NCI-H2029 (cell line): ENCODE measurements around the gene TAP1.

Experiments used
- DNase-seq: peaks from one replicate; lab custom pipeline; 2025; lab: John Stamatoyannopoulos, UW

Gene TAP1

DNA sequence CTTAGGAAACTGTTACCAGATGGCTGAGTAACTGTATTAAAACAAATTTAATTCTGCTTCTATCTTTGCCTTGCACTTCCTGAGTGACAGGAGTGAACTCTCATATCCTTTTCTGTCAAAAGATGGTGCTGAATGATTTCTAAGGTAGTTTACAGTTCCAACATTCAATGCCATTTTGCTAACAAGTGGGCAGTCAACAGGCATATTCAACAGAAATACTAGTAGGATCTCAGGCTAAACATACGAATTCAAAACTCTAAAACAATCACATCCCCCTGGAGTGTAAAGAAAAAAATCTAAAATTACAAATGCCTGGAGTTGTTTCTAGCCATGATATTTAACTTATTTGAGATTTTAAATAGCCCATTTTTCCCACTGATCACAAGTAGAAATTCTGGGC lies 7.2 kb upstream of the TAP1 start:
- DNase-seq = no peak

DNA sequence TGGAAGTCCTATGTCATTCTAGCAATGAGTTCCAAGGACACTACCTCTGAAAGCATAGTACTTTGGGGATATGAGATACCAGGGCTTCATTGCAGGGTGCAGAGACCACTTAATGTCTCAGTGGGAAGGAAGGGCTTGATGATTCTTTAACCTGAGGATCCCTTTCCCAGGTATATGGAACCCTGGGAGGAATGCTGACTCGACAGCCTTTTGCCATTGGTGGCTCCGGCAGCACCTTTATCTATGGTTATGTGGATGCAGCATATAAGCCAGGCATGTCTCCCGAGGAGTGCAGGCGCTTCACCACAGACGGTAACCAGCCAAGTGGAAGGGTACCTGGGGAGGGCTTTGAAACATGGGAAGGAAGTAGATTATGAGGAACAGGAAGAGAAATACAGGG lies 4.7 kb upstream of the TAP1 start:
- no peak for DNase-seq

DNA sequence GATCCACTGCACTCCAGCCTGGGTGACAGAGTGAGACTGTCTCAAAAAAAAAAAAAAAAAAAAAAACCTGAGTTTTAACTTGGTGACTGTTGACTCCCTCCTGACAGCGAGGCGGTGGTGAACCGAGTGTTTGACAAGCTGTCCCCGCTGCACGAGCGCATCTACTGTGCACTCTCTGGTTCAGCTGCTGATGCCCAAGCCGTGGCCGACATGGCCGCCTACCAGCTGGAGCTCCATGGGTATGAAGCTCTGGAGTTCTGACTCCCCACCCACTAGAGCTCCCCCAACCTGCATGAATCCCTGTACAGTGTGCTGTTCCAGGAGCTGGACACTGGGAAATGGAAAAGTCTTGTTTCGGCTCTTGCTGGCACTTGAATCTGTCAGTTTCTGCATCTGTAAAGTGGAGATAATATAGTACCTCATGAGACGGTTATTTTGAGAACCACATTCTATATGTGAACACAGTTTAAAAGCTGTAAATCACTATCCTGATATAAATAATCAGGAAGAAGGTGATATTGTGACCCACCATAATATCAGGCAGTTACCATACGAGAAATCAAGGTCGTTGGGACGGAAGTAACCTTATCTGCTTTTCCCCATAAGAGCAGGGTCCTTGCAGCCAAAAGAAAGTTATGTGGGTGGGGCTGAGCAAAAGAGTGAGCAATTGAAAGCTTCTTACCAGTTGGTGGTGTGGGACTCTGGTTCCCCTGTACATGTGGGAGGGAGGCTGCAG lies 3.8 kb upstream of the TAP1 start:
- DNase-seq = no peak

DNA sequence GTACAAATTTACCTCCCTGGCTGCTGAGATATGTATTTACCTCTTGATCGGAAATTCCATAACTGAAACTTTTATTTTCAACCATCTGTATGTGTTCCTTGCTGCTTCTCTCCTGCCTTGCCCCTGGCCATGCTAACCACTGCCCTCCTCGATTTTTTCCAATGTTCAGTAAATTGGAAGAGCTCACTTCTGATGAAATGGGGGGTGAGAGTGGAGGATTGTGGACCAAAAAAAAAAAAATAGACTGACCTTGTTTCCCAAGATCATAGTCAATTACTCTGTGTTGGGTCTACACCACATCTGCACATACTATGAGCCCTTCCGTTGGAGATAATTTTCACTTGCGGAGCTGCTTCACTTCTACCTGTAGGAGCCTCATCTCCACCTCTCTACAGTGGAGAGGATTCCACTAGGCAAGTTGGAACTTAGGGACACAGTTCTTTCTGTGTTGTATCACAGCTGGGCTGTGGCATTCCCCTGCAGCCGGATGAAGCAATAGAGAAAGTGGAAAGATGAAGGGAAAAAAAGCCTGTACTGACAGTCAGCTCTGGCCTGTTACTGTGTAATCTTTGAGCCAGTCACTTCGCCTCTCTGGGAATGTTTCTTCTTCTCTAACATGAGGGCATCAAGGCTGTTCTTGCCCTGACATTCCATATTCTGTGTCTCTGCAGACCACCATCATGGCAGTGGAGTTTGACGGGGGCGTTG lies 2.1 kb upstream of the TAP1 start:
- DNase-seq = no peak

DNA sequence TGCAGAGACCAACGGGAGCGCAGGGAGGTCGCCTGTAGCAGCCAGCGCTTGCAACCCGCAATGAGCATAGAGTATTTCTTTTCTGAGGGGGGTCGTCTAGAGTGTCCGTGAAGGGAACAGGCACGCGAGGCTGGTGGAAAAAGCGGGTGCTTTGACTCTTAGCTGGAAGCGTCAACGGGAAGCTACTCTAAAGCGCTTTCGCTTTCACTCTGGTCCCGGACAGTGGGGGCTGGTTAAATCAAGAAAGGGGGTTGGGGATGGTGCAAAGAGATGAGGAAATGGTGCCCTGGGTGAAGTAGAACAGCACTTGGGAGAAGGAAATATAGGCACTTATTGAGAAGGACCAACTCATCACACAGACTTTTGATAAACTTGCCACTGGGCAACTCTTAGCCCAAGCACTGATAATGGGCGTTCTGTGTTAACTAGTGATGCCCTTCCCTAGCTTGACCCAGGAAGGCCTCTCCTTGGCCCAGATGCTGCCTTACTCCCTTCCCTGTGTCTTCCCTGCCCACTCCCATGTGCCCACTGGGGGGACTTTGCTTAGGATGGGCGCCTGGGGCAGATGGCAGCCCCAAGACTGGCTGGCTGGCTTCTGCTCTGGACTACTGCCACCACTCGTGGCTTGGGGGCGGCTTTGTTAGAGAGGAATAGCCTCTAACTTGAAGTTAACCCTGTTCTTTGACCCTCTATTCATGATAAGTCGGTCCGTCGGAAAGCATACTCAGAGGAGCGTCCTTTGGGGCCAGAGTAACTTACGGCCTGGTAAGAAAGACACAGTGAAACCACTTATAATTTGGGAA lies 1.1 kb upstream of the TAP1 start:
- DNase-seq = peak; percentile 18

DNA sequence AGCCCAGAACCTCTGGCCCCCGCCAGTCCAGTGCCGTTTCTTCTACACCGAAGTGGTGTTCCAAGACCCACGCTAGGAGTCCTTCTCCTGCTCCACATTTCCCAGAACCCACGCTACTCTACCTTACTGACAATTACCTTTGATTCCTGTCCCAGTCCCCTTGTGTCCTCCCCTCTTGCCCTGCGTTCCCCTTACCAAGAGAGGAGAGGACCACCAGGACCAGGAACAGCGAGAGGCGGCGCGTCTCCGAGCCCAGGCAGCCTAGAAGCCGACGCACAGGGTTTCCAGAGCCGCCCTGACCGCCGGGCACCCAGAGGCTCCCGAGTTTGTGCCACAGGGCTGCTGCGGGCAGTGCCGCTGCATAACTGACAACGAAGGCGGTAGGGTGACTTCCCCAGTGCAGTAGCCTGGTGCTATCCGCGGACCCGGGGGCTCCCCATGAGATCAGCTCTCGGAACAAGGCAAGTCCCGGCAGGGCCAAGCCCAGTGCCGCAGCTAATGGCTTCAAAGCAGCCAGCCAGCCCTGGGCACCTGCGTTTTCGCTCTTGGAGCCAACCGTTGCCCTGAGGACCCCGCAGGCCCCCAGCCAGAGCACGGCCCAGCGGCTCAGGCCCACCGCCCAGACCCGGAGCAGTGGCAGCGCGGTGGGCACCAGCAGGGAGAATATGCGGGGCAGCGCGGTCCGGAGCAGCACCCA lies 512 bp downstream of the TAP1 start:
- peak; percentile 20 for DNase-seq

DNA sequence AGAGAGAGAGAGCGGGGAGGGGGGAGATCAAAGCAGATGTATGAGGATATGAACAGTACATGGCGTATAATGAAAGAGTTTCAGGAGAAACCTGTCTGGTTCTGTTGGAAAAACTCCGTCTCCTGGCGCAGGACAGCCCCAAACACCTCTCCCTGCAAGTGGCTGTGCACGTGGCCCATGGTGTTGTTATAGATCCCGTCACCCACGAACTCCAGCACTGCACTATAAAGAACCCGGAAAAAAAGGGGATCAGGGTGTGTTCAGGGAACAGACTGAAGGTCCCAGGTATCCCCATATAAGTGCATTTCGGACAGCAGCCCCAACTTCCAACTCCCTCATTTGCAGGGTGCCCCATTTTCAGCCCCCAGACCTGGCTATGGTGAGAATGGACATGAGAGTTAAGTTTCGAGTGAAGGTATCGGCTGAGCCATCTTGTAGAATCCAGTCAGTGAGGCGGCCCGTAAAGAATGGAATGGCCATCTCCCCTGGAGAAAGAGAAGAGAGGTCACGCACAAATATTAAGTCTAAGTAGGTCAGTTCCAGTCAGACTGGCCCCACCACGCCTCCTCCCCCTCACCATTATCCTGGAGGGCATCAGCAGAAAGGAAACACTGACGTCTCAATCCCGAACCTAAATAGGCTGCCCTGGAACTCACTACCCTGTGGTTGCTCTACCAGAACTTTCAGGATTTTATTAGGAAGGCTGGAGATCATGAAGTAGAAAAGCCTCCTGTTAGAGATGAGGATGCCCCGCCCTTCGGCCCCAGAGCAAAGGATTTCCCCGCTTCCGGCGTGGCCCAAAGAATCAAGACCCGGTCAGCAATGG lies 1.3 kb downstream of the TAP1 start:
- no peak for DNase-seq

DNA sequence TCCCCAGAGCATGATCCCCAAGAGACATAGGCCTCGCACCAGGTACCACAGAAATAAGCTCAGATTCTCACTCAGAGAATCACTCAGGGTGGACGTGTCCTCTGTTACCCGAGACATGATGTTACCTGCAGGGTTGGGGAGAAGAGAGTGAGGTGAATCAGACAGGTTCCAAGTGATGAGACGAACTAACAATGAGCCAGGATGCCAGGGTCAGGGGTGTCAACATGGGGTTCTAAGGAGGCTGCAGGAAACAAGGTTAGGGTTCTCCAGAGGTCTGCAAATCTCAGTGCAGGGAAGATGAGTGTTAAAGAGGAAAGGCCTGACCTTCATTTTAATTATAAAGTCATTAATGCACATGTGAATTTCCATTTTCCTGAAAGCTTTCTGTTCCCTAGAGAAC lies 2.5 kb downstream of the TAP1 start:
- no peak for DNase-seq

DNA sequence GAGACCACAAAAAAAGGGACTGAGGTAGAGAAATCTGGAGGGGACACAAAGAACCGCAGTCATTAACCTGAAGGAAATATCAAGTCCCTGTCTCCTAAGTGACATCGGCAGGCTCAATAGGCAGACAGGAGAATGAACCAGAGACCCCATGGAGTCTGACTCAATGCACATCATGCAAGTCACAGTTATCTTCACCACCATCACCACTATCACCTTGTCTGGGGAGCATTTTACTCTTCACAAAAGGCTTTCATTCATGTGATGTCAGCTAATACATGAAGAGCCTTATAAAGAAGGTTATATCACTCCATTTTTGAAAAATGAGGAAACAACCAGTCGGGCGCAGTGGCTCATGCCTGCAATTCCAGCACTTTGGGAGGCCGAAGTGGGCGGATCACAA lies 4.4 kb downstream of the TAP1 start:
- DNase-seq = no peak

DNA sequence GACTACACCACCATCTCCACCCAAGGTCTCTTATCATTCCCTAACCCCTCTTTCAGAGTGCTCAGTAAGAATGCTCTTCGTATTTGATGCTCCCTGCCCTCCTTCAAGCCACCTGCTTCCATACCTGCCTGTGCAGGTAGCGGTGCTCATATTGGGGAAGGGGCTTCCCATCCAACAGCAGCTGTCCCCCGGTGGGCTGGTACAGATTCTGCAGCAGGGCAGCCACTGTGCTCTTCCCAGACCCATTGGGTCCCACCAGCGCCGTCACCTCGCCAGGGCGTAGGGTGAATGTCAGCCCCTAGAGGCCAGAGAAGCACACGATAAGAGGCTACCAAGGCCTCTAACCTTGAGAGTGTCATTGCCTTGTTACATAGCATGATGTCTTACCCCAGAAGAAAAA lies 5.7 kb downstream of the TAP1 start:
- DNase-seq = no peak

DNA sequence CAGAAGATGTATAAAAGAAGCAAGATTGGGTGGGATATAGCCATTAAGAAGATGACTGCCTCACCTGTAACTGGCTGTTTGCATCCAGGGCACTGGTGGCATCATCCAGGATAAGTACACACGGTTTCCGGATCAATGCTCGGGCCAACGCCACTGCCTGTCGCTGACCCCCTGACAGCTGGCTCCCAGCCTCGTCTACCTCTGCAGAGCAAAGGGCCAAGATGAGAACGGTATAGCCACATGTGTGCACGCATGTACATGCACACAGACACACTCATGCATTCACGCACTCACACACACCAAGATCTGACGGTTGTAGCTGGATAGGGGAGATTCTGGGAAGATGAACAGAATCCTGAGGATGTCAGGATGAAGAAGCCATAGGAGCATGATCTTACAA lies 6.5 kb downstream of the TAP1 start:
- no peak for DNase-seq

DNA sequence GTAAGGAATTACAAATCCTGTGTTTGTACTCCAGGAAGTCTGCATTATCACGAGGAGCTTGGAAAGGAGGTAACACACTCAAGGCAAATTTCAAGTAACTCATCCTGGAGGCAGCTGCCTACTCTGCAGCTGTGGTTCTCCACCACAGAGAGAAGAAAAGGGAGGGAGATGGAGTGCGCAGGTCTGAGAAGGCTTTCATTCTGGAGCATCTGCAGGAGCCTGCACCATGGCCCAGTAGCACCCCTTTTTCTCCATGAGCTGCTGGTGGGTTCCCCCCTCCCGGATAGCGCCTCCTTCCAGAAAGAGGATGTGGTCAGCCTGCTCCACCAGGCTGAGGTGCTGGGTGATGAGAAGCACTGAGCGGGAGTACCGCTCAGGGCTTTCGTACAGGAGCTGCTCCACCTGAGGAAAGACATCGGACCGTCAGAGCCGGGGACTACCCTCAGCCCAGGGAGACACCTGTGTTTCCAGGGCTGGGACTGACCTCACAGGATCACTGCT lies 8.1 kb downstream of the TAP1 start:
- no peak for DNase-seq

DNA sequence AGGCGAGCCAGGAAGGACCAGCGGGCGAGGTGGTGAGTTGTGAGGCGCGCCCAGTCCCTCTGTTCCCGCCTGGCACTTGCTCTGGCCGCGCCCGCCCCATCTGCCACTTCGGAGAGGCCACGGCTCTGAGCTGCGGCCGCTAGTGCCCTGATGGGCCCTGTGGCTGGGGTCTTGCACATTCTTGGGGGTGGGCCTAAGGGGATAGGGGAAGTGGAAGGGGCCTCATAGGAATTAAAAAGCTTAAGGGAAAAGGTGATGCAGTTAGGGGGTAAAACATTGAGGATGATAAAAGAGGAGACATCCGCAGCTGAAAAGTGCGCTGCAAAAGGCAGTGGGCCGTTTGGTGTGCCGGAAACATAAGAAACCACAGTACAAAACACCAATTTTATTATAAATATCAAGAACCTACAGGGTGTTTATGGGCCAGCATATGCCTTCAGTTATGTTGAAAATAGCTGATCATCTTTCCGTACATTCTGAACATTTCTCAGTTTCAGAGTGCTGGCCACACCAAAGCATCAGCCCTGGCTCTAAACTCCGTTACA lies 8.6 kb downstream of the TAP1 start:
- no peak for DNase-seq

DNA sequence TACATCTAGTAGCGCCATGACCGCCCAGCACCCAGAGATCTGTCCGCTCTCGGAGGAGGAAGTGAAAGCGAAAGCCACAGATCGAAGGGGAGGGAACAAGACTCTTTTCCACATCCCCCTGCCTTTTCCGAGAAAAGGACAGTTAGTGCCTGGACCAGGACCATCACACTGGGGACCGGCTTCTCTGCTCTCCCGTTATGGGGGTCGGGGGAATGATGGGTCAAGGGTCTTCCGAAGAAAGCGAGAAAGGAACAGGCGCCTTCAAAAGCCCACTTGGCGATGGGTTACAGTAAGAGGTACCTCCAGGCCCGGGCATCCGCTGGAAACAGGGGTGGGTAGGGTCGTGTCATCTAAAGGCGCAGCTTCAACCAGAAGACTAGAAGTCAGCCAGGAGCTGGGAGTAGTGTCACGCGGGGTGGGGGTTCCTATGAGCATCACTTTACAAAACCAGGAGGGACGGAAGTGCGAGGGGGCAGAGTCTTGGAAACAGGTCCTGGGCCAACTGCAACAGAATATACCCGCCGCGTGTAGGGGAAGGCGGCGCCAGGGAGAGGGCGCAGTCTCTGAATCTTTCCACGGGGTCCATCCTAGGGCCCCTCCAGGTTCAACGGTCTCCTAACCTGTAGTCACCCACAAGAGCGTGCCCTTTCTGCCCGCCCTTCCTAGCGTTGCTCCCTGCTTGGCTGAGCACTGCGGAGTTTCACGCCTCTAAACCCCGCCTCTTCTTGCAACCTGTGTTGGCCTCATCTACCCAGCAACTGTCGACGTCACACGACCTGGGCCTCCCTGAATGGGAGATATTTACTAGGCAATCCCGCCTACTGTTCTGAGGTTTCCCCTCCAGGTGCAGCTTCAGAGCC lies 9.3 kb downstream of the TAP1 start, which contains the start of gene PSMB8:
Gene PSMB8, minus strand, starts transcription at position 69 of the 860 bp plus-strand sequence. Its CDS starts 51 bp downstream, at position 18.
- peak; percentile 96 for DNase-seq

DNA sequence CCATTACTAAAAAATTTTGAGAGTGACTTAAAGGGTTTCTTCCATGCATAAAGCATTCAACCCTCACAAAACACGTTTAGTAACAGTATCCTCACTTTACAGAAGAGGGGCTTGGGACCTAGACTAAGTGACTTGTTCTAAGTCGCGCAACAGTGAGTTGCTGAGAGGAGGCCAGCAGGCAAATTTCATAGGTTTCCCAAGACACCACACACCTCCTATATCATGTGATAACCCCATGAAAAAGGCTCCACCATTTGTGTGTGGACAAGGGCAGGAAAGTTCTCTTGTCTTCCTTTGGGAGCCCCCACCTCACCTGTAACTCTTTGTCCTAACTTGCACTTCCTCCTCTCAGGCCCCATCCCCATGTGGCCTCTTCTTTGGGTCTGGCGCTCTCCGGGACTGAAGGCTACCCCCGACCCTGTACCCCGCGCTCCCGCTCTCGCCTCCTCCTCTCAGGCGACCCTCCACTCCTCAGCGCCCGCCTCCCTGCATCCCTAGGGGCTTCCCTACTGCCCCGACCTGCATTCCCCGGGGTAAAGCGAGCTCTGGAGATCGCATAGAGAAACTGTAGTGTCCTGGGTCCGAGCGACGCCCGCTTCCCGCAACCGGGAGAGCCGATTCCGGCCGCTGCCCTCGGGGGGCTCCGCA lies 10.0 kb downstream of the TAP1 start:
- DNase-seq = no peak

DNA sequence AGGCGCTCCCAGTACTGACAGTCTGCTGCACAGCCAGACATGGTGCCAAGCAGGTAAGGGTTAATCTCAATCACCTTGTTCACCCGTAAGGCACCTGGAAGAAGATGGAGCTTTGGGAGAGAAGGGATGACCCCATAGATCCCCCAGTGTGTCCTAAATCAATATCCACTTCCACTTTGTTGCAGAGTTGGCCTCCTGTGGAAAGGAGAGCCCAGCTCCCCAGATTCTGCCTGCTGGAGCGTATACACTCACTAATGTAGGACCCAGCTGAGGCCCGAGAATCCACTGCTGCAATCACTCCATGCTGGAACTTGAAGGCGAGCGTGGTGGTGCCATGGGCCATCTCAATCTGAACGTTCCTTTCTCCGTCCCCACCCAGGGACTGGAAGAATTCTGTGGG lies 10.8 kb downstream of the TAP1 start:
- DNase-seq = no peak

DNA sequence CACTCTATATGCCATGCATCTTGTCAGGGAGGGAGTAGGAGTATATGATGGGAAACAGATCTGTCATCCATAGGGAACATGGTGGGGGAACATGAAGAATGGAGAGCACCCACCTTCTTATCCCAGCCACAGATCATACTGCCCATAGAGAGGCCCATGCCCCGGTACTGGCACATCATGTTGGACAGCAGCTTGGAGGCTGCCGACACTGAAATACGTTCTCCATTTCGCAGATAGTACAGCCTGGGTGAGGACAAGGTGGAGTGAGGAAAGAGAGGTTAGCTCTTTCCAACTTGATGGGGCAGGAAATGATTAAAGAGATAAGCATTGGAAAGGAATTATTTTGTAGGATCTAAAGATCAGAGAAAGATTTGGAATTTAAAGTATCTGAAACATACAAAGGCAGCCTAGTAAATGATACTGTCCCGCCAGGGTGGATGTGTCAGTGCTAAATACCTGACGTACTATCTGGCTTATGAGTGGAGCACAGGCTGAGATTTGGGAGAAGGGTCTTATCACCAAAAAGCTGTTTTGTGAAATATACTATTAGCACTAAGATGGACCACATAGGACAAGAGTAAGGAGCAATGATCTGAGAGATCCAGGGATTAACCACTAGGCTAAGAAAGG lies 11.4 kb downstream of the TAP1 start:
- DNase-seq = no peak

DNA sequence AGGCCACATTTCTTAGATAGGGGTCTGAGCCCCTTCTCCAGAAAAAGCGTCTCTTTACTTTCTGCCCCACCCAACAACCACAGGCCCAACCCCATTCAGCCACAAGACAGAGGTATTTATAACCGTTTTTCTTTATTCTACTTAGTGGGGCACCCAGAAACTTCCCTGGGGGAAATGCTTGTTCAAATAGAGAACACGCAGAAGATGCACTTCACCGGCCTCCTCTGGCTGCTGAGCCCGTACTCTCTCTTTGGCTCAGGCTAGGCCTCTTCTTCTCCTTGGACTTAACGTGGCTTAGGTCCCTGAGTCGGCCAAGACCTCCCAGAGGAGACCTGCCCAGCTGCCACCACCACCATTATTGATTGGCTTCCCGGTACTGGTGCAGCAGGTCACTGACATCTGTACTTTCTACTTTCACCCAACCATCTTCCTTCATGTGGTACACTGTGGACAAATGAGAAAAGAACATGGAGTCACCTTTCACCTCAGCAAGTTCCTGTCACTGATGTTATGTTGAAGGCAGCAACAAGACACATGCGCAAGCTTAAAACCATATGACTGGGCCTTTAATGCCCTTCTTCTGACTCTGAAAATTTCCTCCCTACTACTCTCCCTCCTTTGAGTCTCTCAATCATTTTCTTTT lies 12.8 kb downstream of the TAP1 start:
- DNase-seq = no peak
